ENCODE measurements around the gene FNDC1.

DNA sequence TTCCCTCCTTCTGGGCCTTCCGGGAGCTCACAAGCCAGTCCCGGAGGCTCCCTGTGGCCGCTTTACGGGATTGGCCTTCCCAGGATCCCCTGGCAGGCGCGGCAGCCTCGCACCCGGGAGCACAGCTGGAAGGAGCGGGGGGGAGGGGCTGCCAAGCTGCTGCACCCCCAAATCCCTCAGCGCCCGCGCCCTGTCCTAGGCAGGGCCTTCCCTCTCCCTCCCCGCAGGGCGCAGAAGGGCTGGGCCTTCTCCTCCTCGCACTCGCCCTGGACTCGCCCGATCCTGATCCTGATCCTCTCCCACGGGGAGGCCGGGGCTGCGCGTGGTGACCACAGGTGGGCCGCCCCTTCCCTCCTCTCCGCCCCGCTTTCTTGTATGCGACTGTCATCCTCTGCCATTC is 146.4 kb downstream of the FNDC1 start:
- no peak for TF ChIP-seq POLR2AphosphoS5 (IDR thresholded peaks at IDR 0.05; ENCODE audit: low read depth, low read length)
- TF ChIP-seq, protein P1, sequence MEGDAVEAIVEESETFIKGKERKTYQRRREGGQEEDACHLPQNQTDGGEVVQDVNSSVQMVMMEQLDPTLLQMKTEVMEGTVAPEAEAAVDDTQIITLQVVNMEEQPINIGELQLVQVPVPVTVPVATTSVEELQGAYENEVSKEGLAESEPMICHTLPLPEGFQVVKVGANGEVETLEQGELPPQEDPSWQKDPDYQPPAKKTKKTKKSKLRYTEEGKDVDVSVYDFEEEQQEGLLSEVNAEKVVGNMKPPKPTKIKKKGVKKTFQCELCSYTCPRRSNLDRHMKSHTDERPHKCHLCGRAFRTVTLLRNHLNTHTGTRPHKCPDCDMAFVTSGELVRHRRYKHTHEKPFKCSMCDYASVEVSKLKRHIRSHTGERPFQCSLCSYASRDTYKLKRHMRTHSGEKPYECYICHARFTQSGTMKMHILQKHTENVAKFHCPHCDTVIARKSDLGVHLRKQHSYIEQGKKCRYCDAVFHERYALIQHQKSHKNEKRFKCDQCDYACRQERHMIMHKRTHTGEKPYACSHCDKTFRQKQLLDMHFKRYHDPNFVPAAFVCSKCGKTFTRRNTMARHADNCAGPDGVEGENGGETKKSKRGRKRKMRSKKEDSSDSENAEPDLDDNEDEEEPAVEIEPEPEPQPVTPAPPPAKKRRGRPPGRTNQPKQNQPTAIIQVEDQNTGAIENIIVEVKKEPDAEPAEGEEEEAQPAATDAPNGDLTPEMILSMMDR (IDR thresholded peaks at IDR 0.05), result no peak
